GM19463 (cell line): ENCODE results near the gene CHN2.
"Not testable (repeated sequence)": the region's sequence is repeated elsewhere in the genome, so short reads cannot be mapped to it uniquely, and the experiment has no call there.

Source experiments
- ATAC-seq: cut with Tn5 transposase; IDR thresholded peaks from one replicate; pipeline ENCODE4 v1.9.1; 2021; ENCODE audit warnings: mild to moderate bottlenecking, moderate library complexity; ENCODE audit not compliant: unreplicated experiment

Gene CHN2

GRCh38 chr7:29516491-29516890 lies 321.9 kb downstream of the CHN2 start:
- no peak for ATAC-seq

- no peak for ATAC-seq
Observed at GRCh38 chr7:29518616-29519015, 324.0 kb downstream of the CHN2 start.

GRCh38 chr7:29523728-29524127 lies 329.2 kb downstream of the CHN2 start:
- ATAC-seq: no peak

GRCh38 chr7:29527505-29528108 lies 333.0 kb downstream of the CHN2 start:
- no peak for ATAC-seq

- not testable (repeated sequence) for ATAC-seq
Observed at GRCh38 chr7:29528526-29528925, 334.0 kb downstream of the CHN2 start.
